IPS DF 6.9 (cell line): ENCODE measurements around the gene RSL24D1.
"Not testable (repeated sequence)": the region's sequence is repeated elsewhere in the genome, so short reads cannot be mapped to it uniquely, and the experiment has no call there.

Experiments
- DNase-seq: peaks from one replicate; pipeline ENCODE4 v3.0.0-alpha.2; 2013; ENCODE audit warnings: low read depth, low spot score
- H3K27ac ChIP-seq: one replicate; pipeline ENCODE4 v1.5.1; 2013; ENCODE audit warnings: low read length, control low read depth
- H3K27me3 ChIP-seq: 2 replicates; pipeline ENCODE4 v1.6.1; 2013; ENCODE audit warnings: mild to moderate bottlenecking, low read length; ENCODE audit not compliant: control insufficient read depth, insufficient read depth
- H3K36me3 ChIP-seq: 2 replicates; pipeline ENCODE4 v1.6.1; 2013; ENCODE audit warnings: low read length; ENCODE audit not compliant: control insufficient read depth, insufficient read depth
- H3K4me1 ChIP-seq: 2 replicates; pipeline ENCODE4 v1.6.1; 2013; ENCODE audit warnings: low read length; ENCODE audit not compliant: control insufficient read depth, insufficient read depth
- H3K4me3 ChIP-seq: 2 replicates; pipeline ENCODE4 v1.5.1; 2013; ENCODE audit warnings: mild to moderate bottlenecking, low read length
- H3K9me3 ChIP-seq: 2 replicates; pipeline ENCODE4 v1.6.1; 2013; ENCODE audit warnings: low read length, inconsistent platforms; ENCODE audit not compliant: control insufficient read depth, insufficient read depth
- WGBS: extraction: QIAGEN DNeasy Blood & Tissue Kit; methylation state at CpG from one replicate; pipeline ENCODE4 v1.1.7; 2013; ENCODE audit warnings: mixed read lengths, missing lambda C conversion rate; ENCODE audit not compliant: insufficient read length, insufficient coverage; 5-methylcytosine and 5-hydroxymethylcytosine counted together

RSL24D1 gene

DNA sequence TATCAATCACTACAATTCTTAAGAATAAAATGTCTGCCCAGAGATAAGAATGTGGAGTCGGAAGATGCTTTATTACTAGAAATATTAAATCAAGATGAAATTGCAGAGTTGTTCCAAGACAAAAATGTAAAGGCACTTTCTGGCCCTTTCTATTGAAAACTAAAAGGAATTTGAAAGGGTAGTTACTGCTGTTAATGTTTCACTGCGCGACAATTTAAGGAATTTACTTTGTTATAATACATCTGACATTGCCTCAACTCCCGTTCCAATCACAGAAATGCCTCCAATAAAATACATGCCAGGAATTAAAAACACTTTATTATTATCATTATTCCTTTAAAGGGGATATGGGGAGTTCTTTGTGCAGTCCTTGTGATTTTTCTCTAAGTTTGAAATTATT lies 26.4 kb downstream of the RSL24D1 start:
- Histone ChIP-seq H3K9me3 (no peaks in the 10 kb centered on the region), H3K4me1 (no peaks in the 10 kb centered on the region), H3K4me3 (no peak overlapping the region), H3K27me3 (no peaks in the 10 kb centered on the region), H3K36me3 (no peaks in the 10 kb centered on the region), H3K27ac (no peak overlapping the region)
- DNase-seq = no peak
- no CpG with 5 or more reads among the region's 4 CpGs for WGBS

DNA sequence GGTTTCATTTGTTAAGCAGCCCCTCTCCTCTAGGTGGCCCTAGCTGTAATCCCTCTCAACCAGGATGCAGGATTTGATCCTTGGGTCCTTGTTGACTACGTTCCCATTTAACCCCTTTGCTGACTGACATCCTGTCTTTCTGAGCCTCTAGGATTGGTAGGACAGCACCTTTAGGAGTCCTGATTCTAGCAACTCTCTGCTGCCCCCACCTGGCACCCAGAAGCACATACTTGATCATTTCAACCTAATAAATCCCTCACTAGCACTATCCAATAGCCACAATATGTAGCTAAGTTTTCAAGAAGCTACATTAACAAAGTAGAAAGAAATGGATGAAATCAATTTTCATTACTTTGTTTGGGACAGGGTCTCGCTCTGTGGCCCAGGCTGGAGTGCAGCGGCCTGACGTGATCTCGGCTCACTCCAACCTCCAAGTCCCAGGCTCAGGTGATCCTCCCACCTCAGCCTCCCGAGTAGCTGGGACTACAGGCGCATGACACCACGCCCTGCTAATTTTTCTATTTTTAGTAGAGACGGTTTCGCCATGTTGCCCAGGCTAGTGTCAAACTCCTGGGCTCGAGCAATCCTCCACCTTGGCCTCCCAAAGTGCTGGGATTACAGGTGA lies 28.3 kb downstream of the RSL24D1 start:
- H3K9me3 ChIP-seq = no peaks in the 10 kb centered on the region
- H3K4me3 ChIP-seq = no peak overlapping the region
- no CpG with 5 or more reads among the region's 11 CpGs for WGBS
- H3K36me3 ChIP-seq = no peaks in the 10 kb centered on the region
- H3K27me3 ChIP-seq = no peaks in the 10 kb centered on the region
- H3K4me1 ChIP-seq = no peaks in the 10 kb centered on the region
- H3K27ac ChIP-seq = no peak overlapping the region
- DNase-seq = peak; percentile 92

DNA sequence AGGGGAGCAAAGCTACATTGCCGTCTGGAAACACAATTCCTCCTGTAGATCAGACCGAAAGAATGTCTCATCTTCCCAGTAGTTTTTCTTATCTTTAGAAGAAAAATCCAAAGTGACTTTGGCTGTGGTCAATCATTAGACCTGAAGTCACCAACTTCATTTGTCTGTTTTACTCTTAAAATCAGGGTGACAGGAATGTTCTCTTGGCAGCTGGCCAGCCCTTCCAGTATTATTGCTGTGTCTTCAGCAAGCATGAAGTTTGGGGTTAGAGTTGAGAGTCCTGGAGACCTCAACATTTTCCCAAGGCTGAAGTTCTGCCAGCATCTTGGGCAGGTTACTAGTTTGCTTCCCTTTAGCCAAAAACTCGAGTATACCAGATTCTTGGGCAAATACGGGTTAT lies 32.5 kb downstream of the RSL24D1 start:
- no peaks in the 10 kb centered on the region for H3K9me3 ChIP-seq
- no peak for DNase-seq
- H3K36me3 ChIP-seq = no peaks in the 10 kb centered on the region
- no peak overlapping the region for H3K4me3 ChIP-seq
- H3K27ac ChIP-seq = no peak overlapping the region
- H3K27me3 ChIP-seq = no peaks in the 10 kb centered on the region
- H3K4me1 ChIP-seq = no peaks in the 10 kb centered on the region
- no CpG with 5 or more reads among the region's 4 CpGs for WGBS

DNA sequence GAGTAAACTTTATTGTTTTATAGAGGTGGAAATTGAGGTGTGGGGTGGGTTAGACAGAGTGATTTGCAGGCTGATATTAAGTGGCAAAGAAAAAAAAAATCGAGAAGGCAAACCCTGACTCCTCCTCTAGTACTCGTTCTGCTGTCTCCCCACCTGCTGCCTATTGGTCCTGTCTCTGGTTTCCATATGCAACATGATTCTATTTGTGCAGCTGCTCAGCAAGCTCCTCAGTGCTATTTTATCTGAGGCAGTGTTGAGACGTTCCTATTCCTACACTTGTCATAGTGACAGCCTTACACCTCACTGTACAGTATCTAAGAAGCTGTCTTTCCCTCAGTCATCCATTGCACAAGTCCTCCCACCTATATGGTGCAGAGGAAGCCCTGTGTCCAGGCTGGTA lies 45.1 kb downstream of the RSL24D1 start:
- H3K9me3 ChIP-seq = no peaks in the 10 kb centered on the region
- H3K27ac ChIP-seq = no peak overlapping the region
- no peaks in the 10 kb centered on the region for H3K27me3 ChIP-seq
- no peaks in the 10 kb centered on the region for H3K36me3 ChIP-seq
- no peak overlapping the region for H3K4me3 ChIP-seq
- H3K4me1 ChIP-seq = no peaks in the 10 kb centered on the region
- no CpG with 5 or more reads among the region's 3 CpGs for WGBS
- no peak for DNase-seq

DNA sequence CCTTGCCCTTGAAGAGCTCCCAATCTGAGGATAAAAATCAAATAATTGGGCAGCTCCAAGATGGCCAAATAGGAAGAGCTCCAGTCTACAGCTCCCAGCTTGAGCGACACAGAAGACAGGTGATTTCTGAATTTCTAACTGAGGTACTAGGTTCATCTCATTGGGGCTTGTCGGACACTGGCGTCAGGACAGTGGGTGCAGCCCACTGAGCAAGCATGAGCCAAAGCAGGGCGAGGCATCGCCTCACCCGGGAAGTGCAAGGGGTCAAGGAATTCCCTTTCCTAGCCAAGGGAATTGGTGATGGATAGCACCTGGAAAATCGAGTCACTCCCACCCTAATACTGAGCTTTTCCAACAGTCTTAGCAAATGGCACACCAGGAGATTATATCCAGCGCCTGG lies 53.6 kb downstream of the RSL24D1 start:
- H3K27ac ChIP-seq, H3K36me3 ChIP-seq, H3K4me1 ChIP-seq, H3K27me3 ChIP-seq, H3K4me3 ChIP-seq, DNase-seq, H3K9me3 ChIP-seq: not testable (repeated sequence)
- WGBS = no CpG with 5 or more reads among the region's 8 CpGs

DNA sequence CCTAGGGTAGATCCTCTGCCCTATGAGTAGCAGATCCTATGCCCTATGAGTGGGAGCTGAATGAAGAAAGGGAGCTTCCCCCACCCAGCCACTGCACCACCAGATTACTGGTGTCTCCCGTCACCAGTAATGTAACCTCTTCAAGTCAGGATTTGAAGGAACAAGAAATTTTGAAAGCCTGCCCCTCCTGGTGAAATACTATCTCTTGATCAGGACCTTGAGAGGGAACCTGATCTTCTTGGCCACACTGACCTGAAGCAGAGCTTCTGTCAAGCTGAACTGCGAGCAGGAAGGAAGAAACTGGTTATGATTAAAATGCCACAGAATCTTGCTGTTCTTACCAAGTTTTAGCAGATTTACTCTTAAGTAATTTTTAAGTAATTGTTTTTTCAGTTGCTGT lies 62.8 kb downstream of the RSL24D1 start:
- DNase-seq = no peak
- WGBS = no CpG with 5 or more reads among the region's 2 CpGs
- Histone ChIP-seq H3K9me3 (no peaks in the 10 kb centered on the region), H3K36me3 (no peaks in the 10 kb centered on the region), H3K27ac (no peak overlapping the region), H3K4me1 (no peaks in the 10 kb centered on the region), H3K27me3 (no peaks in the 10 kb centered on the region), H3K4me3 (no peak overlapping the region)

DNA sequence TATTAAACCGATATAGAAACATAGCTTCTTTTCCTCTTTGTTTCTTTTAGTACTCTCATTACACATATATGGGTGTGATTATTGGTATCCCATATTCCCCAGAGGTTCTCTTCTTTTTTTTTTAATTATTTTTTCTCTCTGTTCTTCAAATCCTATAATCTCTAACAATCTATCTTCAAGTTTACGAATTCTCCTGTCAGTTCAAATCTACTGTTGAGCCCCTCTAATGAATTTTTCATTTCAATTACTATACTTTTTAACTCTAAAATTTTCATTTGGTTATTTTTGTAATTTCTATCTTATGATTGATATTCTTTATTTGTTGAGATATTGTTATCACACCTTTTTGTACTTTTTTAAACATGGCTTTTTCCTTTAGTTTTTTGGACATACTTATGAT lies 64.1 kb downstream of the RSL24D1 start:
- no peaks in the 10 kb centered on the region for H3K9me3 ChIP-seq
- WGBS = 100% methylated on average over 1 of the region's 2 CpGs

More for the DNA sequence above, 64.1 kb downstream of the RSL24D1 start:
- Histone ChIP-seq H3K27me3 (no peaks in the 10 kb centered on the region), H3K4me1 (no peaks in the 10 kb centered on the region), H3K36me3 (no peaks in the 10 kb centered on the region), H3K4me3 (no peak overlapping the region), H3K27ac (no peak overlapping the region)
- no peak for DNase-seq
